PFSK-1 (cell line): ENCODE measurements around the gene RFX4.

ENCODE experiments used
- FOXP2 ChIP-seq: optimal IDR thresholded peaks from 2 replicates; pipeline ENCODE3; 2011; ENCODE audit warnings: borderline replicate concordance, control low read depth, inconsistent platforms; ENCODE audit not compliant: insufficient read depth; ENCODE audit errors: extremely low read length, extremely low read depth
- POLR2AphosphoS5 ChIP-seq: IDR thresholded peaks from 2 replicates; pipeline ENCODE4 v1.6.1; 2012; ENCODE audit warnings: low read depth, mild to moderate bottlenecking, control low read depth, low read length, moderate library complexity
- SIN3A ChIP-seq: IDR thresholded peaks from 2 replicates; pipeline ENCODE4 v1.6.1; 2012; ENCODE audit warnings: mild to moderate bottlenecking, low read length, moderate library complexity, borderline replicate concordance; ENCODE audit not compliant: insufficient read depth
- TAF1 ChIP-seq: IDR thresholded peaks from 2 replicates; pipeline ENCODE4 v1.6.1; 2012; ENCODE audit warnings: low read length, control low read depth, borderline replicate concordance; ENCODE audit not compliant: insufficient read depth
- TF ChIP-seq, protein P1 (sequence below), 2 experiments: IDR thresholded peaks; 2 replicates each; pipeline versions ENCODE4 v1.6.1 to v1.8.0; 2011 to 2012; ENCODE audit warnings: low read depth in 2 of 2, low read length in 2 of 2, control low read depth in 1 of 2, inconsistent platforms in 1 of 2, mild to moderate bottlenecking in 1 of 2, moderate library complexity in 1 of 2; ENCODE audit not compliant: insufficient read depth in 1 of 2

DNA sequence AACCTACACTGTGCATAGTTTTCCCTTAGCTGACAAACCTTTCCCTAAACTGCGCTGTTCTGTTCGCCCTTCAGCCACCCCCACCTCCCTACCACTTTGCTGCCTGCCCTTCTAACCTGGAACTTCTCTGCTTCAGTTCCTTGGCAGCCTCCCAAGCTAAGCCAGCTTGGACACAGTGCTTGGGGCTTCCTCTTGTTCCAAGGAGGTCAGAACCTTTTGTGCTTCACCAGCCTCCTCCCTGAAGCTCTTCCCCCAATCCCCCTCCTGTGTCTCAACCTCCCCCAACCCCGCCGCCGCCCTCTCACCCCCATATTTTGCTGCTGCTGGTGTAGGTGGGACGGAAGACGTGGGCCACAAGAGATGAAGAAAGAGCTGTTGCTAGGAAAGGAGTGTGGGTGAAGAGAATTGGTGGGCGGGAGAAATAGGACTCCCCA is 183.6 kb downstream of the RFX4 start:
- no peak for TF ChIP-seq POLR2AphosphoS5
- TF ChIP-seq, protein P1, sequence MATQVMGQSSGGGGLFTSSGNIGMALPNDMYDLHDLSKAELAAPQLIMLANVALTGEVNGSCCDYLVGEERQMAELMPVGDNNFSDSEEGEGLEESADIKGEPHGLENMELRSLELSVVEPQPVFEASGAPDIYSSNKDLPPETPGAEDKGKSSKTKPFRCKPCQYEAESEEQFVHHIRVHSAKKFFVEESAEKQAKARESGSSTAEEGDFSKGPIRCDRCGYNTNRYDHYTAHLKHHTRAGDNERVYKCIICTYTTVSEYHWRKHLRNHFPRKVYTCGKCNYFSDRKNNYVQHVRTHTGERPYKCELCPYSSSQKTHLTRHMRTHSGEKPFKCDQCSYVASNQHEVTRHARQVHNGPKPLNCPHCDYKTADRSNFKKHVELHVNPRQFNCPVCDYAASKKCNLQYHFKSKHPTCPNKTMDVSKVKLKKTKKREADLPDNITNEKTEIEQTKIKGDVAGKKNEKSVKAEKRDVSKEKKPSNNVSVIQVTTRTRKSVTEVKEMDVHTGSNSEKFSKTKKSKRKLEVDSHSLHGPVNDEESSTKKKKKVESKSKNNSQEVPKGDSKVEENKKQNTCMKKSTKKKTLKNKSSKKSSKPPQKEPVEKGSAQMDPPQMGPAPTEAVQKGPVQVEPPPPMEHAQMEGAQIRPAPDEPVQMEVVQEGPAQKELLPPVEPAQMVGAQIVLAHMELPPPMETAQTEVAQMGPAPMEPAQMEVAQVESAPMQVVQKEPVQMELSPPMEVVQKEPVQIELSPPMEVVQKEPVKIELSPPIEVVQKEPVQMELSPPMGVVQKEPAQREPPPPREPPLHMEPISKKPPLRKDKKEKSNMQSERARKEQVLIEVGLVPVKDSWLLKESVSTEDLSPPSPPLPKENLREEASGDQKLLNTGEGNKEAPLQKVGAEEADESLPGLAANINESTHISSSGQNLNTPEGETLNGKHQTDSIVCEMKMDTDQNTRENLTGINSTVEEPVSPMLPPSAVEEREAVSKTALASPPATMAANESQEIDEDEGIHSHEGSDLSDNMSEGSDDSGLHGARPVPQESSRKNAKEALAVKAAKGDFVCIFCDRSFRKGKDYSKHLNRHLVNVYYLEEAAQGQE (IDR thresholded peaks at IDR 0.05; ENCODE audit: insufficient read depth in 1 of 2, low read depth in 2 of 2, low read length in 2 of 2), result no peak
- no peak for TF ChIP-seq SIN3A
- no peak for TF ChIP-seq TAF1
- TF ChIP-seq FOXP2, result no peak
